ENCODE results near the gene BEGAIN. TPM values are rescaled to one million over a fixed set of nuclear protein-coding genes. Genes with fewer than 3 reads are reported as not detected.

The BEGAIN gene
- total RNA-seq, 1 experiment from 2014 or later = not detected

- H3K4me3 ChIP-seq = no peak overlapping the region
- H4K20me1 ChIP-seq (ENCODE audit: insufficient read depth) = 0 out of 2 replicates have a peak, but pooled peaks cover 4% of the 10 kb centered on the region
- H3K9me3 ChIP-seq (ENCODE audit: insufficient read depth, low read depth) = no peaks in the 10 kb centered on the region
- no peaks in the 10 kb centered on the region for H3K79me2 ChIP-seq (ENCODE audit: low read depth)
- DNase-seq = no peak
- BruUV-seq (replicated peaks) = no TSS peak
- intact Hi-C loops (cut with micrococcal nuclease; ENCODE audit: unreplicated experiment) = no loop called here
- CTCF ChIA-PET = no interaction called here
- H3K4me1 ChIP-seq (replicated peaks; ENCODE audit: insufficient read depth) = no peaks in the 10 kb centered on the region
- H3F3A ChIP-seq (ENCODE audit: insufficient read depth, low read depth) = no peaks in the 10 kb centered on the region
- H3K4me2 ChIP-seq = no peak overlapping the region
- TF ChIP-seq CTCF (conservative IDR thresholded peaks at IDR 0.05) (no peak), EZH2 (IDR thresholded peaks at IDR 0.05; ENCODE audit: low read depth) (no peak)
- H3K27me3 ChIP-seq (ENCODE audit: insufficient read depth, low read depth) = no peaks in the 10 kb centered on the region
- POLR2A ChIA-PET (ENCODE audit: unreplicated experiment) = no interaction called here
- no peaks in the 10 kb centered on the region for H3K9me2 ChIP-seq (ENCODE audit: insufficient read depth)
- H3K27ac ChIP-seq = no peak overlapping the region
- H3K36me3 ChIP-seq (ENCODE audit: low read depth) = no peaks in the 10 kb centered on the region
- H2AFZ ChIP-seq = no peak overlapping the region
These were observed 92.6 kb downstream of the BEGAIN start for GRCh38 chr14:100494645-100495044.

- Histone ChIP-seq H3K9me3 (ENCODE audit: insufficient read depth, low read depth) (no peaks in the 10 kb centered on the region), H3K27ac (no peak overlapping the region), H4K20me1 (ENCODE audit: insufficient read depth) (no peaks in the 10 kb centered on the region), H3K9me2 (ENCODE audit: insufficient read depth) (no peaks in the 10 kb centered on the region), H3K4me3 (no peak overlapping the region), H3K79me2 (ENCODE audit: low read depth) (no peaks in the 10 kb centered on the region), H3K4me2 (no peak overlapping the region), H3K27me3 (ENCODE audit: insufficient read depth, low read depth) (no peaks in the 10 kb centered on the region), H3K4me1 (replicated peaks; ENCODE audit: insufficient read depth) (no peaks in the 10 kb centered on the region), H3F3A (ENCODE audit: insufficient read depth, low read depth) (no peaks in the 10 kb centered on the region), H2AFZ (no peak overlapping the region), H3K36me3 (ENCODE audit: low read depth) (no peaks in the 10 kb centered on the region)
- BruUV-seq (replicated peaks) = no TSS peak
- CTCF ChIA-PET = no interaction called here
- no peak for DNase-seq
- POLR2A ChIA-PET (ENCODE audit: unreplicated experiment) = no interaction called here
- intact Hi-C loops (cut with micrococcal nuclease; ENCODE audit: unreplicated experiment) = no loop called here
- TF ChIP-seq EZH2 (IDR thresholded peaks at IDR 0.05; ENCODE audit: low read depth) (no peak), CTCF (conservative IDR thresholded peaks at IDR 0.05) (no peak)
These were observed 97.0 kb downstream of the BEGAIN start for GRCh38 chr14:100490252-100490651.

GRCh38 chr14:100488057-100488456 is 99.2 kb downstream of the BEGAIN start:
- TF ChIP-seq EZH2 (IDR thresholded peaks at IDR 0.05; ENCODE audit: low read depth) = no peak
- no peak for TF ChIP-seq CTCF (conservative IDR thresholded peaks at IDR 0.05)
- H3K4me1 ChIP-seq (replicated peaks; ENCODE audit: insufficient read depth) = no peaks in the 10 kb centered on the region
- H3K27me3 ChIP-seq (ENCODE audit: insufficient read depth, low read depth) = no peaks in the 10 kb centered on the region
- POLR2A ChIA-PET (ENCODE audit: unreplicated experiment) = no interaction called here
- no peak overlapping the region for H3K4me2 ChIP-seq
- H3K79me2 ChIP-seq (ENCODE audit: low read depth) = no peaks in the 10 kb centered on the region
- BruUV-seq (replicated peaks) = no TSS peak
- H3F3A ChIP-seq (ENCODE audit: insufficient read depth, low read depth) = no peaks in the 10 kb centered on the region
- no peaks in the 10 kb centered on the region for H4K20me1 ChIP-seq (ENCODE audit: insufficient read depth)
- CTCF ChIA-PET = no interaction called here
- H3K36me3 ChIP-seq (ENCODE audit: low read depth) = no peaks in the 10 kb centered on the region
- no peak overlapping the region for H3K4me3 ChIP-seq
- H3K27ac ChIP-seq = no peak overlapping the region
- H2AFZ ChIP-seq = no peak overlapping the region
- no peaks in the 10 kb centered on the region for H3K9me3 ChIP-seq (ENCODE audit: insufficient read depth, low read depth)
- no peaks in the 10 kb centered on the region for H3K9me2 ChIP-seq (ENCODE audit: insufficient read depth)
- no peak for DNase-seq
- intact Hi-C loops (cut with micrococcal nuclease; ENCODE audit: unreplicated experiment) = no loop called here
